ENCODE data around the gene OTOG.
A peak's percentile ranks its signal among the peaks of the same experiment; 100 is the strongest.

The OTOG gene

GRCh38 chr11:17521106-17521900 is 25.8 kb upstream of the OTOG start:
- DNase-seq = peak in 1 of 3 experiments; percentile 4

GRCh38 chr11:17522655-17523054 is 24.4 kb upstream of the OTOG start:
- no peak for DNase-seq

GRCh38 chr11:17524221-17524620 is 22.8 kb upstream of the OTOG start:
- no peak for DNase-seq

DNA sequence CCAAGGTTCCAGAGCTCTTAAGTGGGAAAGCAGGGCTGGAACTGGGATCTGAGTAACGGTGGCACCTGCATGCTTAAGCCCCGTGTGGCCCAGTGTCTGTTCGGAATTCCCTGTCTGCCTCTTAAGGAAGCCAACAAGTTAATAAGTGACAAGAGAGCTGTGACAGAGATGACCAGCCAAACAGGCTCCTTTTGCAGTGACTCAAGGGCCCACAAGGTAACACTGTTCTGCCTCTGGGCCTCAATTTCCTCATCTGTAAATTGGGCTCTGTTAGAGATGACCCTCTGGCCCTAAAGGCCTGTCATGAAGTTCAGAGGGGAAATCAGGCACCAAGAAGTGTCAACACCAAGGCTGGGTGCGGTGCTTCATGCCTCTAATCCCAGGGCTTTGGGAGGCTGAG is 21.5 kb upstream of the OTOG start:
- DNase-seq = no peak

GRCh38 chr11:17526326-17526725 is 20.7 kb upstream of the OTOG start:
- DNase-seq = peak in 1 of 3 experiments; percentile 57

DNA sequence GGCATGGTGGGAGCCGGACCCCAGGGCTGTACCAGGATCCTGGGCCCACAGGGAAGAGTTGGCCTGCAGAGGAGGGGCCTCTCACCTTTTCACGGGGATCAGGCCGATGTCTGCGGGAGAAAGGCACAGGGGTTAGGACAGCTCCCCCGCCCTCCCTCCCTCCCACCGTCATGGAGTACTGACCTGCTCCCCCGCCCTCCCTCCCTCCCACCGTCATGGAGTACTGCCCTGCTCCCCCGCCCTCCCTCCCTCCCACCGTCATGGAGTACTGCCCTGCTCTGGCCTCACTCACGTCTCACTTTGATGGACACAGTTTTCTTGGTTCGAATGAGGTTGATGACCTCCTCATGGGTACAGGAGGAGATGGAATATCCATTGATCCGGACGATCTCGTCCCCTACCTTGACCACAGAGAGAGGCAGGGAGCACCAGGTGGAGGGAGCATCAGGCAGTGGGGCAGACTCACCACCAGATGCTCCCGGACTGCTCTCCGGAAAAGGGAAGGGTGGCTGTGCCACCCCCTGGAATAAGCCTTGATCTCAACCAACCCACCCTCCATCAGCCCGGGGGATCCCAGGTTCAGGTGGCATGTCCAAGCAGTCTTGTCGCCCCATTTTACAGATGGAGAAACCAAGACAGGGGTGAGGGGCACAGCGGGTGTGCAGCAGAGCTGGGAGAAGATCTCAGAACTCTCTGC is 20.0 kb upstream of the OTOG start:
- no peak for DNase-seq

DNA sequence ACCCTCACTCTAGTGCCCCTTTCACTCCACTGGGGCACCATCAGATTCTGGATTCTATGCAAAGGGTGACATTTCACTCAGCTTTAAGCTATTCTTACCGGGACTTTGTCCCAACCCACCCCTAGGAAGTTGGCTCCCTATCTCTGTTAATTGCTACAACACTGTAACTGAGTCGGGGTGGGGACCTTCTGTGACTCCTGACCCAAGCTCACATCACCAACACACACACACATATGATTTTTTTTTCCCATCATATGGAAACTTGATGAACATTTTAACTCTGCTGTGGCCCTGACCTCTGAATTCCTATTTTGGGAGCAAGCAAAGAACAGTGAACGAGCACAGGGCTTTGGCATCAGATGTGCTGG is 19.4 kb upstream of the OTOG start:
- DNase-seq = no peak

DNA sequence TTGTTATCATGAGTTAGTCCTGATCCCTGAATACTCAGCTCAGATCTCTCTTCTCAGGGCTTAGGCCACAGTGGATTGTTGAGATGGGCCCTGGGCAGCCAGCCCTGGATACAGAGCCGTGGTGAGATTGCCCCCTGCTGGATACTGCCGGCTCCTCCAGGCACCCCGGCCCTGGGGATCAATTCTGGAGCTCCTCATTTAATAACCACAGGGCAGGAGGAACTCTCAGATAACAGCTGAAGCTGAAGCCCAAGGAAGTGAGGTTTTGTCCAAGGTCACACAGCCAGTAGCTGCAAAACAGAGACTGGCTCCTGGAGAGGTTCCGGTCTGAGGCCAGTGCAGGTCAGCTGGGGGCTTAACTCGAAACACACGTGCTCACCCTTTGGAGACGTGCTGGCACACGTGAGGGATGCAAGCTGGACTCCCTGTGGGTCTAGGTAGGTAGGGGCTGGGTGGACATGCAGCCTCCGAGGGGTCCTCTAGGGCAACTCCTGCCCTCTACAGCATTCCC is 18.8 kb upstream of the OTOG start:
- DNase-seq = peak in 2 of 3 experiments; percentile 12 to 73

DNA sequence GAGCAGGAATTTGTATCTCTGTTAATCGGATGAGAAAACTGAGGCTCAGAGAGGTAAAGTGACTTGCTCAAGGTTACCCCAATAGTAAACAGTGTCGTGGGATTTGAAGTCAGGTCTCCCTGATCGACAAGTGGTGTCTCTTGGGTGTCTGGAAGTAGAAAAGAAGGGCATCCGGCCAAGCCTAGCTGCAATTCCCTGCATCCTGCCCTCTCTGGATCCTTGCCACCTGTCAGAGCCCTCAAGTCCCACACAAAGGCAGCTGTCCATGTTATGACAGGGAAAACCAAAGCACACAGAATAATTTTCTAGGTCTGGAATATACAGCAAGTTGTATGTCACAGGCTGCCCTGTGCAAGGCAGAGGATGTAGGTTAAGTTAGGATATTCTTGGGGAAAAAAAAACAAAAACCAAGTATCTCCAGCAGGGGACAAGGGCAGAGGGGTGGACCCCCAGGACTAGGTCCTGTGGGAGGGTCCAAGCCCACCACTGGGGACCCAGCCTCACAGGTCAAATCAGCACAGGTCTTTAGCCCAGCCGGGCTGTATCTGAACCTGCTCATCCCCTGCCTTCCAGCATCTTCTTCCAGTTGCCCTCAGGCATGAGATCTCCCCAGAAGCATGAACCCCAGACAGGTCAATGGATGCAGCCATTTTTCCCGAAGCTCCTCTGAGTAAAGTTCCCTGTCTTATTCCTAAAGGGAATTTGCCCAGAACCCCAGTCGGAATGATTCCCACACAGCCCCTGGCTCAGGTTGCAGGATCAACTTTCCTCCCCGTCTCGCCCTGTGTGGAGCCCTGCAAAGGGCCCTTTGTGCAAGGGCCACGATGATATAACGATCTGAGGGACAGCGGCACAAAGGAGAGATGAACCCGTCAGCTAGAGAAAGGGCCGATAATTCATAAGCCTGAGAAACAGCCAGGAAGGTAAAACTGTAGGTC is 17.9 kb upstream of the OTOG start:
- peak in 2 of 3 experiments; percentile 18 to 32 for DNase-seq

DNA sequence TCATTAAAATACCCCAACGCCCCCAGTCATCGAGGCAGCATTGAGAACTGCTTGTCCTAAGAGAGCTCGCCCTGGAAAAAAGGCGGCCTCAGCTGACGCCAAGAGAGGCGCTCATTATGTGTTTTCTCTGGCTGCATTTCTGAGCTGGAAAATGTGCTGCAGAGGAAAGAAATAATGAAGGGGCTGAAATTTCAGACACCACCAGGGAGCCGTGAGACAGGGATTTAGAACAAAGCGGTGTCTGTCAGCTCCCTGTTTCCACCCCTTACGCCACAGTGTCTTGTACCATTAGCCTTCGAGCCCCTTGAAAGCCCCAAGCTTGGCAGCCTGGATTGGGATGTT is 17.2 kb upstream of the OTOG start:
- DNase-seq = peak in 1 of 3 experiments; percentile 25

DNA sequence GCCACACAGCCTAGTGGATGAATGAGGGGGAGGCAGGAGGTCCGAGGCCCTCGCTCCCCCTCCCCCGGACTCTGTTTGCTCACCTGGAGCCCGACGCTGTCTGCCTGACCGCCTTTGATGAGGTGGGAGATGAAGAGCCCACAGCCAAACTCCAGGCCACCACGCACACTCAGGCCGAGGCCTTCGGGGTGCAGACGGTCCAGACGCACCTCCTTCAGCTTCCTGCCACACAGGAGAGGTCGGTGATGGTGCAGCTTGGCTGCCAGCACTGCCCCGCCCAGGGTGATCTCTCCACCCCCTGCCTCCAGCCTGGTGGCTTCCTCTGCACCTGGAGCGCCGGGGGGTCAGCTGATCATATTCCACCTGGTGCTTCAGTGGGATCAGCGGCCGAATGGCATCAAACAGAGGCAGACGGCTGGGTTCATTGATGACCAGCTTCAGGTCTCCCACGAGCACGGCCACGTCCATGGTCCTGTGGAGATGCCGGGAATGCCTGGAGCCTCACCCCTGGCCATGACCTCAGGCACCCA is 15.9 kb upstream of the OTOG start:
- peak; percentile 43 to 85 (median 74) for DNase-seq

DNA sequence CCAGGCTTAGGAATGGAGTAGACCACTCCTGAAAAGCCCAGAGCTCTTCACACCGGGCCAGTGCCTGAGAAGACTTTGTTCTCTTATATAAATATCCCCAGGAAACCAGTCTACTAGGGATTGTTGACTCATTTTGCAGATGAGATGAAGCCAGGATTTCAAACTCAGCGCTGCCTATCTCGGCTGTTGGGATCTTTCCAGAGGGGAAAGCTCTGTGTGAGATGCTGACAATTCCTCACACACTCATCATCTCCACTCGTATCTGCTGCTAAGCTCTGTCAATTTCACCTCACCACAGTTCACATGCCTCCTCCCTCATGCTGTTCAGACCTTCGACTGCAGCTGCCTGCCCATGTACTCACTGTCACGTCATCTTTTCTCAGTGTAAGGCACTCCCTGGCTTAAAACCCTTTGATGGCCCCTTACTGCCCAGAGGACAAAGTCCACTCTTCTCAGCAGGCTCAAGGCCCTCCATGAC is 15.4 kb upstream of the OTOG start:
- DNase-seq = no peak

GRCh38 chr11:17532784-17533183 is 14.3 kb upstream of the OTOG start:
- no peak for DNase-seq

- DNase-seq = no peak
Measured at GRCh38 chr11:17533341-17533740, 13.7 kb upstream of the OTOG start.

DNA sequence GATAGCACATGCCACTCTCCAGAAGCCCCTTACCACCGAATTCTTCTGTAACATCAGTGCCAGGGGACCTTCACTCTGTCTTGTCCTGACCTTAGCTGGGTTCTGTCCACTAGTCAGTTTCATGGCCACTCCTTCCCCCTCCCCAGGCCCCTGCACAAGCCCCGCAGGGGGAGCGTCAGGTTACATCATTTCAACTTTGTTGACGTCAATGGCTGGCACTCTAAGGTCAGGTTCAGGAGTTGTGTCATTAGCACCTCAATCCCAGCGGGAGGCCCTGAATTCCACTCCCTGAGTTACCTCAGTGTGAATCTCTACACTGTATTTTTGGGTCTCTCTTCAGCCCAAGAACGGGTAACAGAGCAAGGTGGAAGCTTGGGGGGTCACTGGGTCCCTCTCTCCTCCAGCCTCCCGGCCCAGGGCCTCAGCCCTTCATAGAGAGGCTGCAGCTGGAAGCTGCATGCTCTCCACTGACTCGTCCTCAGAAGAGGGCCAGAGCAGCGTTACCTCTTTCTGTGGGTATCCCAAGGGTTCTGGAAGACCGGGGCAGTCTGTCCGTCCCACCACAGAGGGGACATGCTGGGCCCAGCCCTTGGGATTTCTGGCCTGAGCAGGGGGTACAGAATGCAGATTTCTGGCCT is 13.2 kb upstream of the OTOG start:
- no peak for DNase-seq

DNA sequence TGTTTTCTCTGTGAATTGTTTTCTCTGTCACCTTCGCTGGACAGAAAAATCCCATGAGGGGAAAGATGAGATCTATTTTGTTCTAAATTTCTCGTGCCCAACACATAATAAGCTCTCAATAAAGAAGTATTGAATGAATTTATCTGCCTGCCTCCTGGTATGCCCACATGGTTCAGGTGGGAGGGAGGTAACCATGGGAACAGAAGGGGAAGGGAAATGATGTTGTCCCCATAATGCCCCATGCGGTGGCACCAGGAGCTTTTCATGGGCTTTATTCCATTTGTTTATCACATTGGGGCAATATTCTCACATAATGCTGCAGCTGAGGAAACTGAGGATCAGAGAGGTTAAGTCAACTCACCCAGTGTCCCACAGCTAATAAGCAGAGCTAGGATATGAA is 11.6 kb upstream of the OTOG start:
- no peak for DNase-seq

GRCh38 chr11:17537261-17537660 is 9.8 kb upstream of the OTOG start:
- no peak for DNase-seq

DNA sequence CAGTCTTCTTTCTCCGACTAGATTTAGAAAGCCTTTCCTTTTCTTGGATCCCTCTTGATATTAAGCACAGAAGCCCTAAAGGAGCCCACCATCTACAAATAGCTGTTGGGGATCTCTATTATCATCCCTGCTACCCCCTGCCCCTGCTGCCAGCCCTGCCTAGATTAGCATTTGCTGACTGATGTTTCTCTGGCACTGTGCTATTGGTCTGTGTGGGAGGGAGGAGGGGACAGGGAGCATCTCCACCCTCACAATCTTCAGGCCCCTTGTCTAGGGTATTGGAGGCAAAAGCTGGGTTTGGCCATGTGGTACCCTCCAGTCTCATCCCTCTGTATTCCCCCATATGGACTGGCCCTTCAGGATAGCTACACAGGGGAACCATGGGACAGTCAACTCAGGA is 9.0 kb upstream of the OTOG start:
- no peak for DNase-seq

- no peak for DNase-seq
Measured at GRCh38 chr11:17538731-17539130, 8.3 kb upstream of the OTOG start.

- DNase-seq = no peak
Measured at GRCh38 chr11:17540807-17541206, 6.3 kb upstream of the OTOG start.

DNA sequence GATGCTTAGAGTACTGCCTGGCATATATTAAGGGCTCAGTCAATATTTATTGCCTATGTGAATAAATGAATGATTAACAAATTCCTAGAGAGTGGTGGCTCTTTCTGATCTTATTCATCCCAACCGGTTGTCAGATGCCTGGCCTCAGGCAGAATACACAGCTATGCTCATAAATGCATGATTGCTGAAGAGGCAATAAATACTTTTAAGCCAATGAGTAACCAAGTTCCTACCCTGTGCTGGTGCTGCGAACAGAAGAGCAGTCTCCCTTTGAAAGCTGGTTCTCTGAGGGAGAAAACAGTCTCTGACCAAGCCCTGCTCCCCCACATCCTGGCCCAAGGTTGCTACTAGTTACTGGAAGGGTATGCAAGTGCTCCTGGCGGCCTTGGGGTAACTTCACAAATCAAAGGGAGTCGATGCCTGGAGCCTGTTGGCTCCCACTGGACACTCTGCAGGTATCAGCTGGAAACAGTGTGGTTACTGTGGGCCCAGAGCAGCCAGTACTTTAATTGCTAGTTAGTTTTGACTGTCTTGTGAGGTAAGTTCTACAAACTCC is 5.7 kb upstream of the OTOG start:
- no peak for DNase-seq

GRCh38 chr11:17542249-17542648 is 4.8 kb upstream of the OTOG start:
- no peak for DNase-seq
